Right renal pelvis (tissue), 4 donors: ENCODE results near the gene ITPR1. TPM values are rescaled to one million over a fixed set of nuclear protein-coding genes. Genes with fewer than 3 reads are reported as not detected.

Experiments
- DNase-seq, 4 donors: peaks; one replicate each; pipeline ENCODE4 v3.0.0-alpha.2; 2013; ENCODE audit warnings: low read depth in 4 of 4, low spot score in 3 of 4, missing footprints in 1 of 4
- polyA plus RNA-seq, 4 donors: library from polyadenylated mRNA; unstranded; fragments of 120-200 nt; gene quantifications; one replicate each; pipeline ENCODE4 v1.2.1, GENCODE V29; 2013; ENCODE audit not compliant: insufficient read length in 4 of 4

ITPR1 gene
- polyA plus RNA-seq, 4 donors: 48.1 to 61.2 (median 53.4) TPM

DNA sequence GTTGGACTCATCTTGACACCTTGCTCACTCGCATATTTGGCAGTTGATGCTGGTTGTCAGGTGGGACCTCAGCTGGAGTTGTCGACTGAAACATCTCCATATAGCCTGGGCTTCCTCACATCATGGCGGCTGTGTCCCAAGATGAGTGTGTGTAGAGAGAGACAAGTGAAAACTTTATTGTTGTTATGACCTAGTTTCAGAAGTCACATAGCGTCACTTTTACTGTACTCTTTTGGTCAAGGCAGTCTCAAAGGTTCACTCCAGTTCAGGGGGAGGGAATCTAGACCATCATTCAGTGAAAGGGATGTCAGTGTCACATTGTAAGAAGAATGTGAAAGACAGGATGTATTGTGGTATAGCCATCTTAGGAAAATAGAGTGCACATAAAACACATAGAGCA is 214.2 kb downstream of the ITPR1 start:
- no peak for DNase-seq

DNA sequence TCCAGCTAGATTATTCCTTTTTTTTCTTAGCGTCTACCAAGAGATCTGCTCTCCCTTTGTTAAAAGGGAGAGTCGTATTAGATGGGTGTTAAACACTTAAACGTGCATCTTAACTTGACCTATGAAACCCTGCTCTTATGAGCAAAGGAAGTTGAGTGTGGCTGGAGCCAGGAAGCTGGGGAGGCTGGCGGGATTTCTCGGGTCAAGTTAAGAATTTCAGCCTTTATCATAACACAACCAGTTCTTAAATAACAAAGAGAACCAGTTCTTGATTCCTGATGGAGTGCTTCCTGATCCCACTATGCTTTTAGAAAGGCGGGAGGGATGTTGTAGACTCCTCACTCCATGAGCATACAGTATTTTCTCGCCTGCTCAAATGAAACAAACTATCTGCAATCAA is 215.1 kb downstream of the ITPR1 start:
- DNase-seq: no peak

DNA sequence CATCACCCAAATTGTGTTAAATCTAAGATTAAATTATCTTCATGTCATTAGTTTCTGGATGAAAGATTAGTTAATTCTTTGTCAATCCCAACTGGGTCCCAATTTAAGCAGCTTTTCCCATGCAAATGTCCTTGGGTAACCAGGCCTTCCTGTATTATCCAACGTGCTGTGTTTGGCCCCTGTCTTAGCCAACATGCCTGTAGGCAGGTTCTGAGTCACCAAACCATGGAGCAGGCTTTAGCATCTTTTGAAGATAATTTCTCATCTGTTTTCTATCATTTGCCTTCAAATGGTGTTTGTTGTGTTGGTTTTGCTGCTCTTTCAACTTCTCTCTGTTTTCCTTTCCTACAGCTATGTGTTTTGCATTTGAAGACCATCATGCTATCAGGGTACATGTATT is 216.2 kb downstream of the ITPR1 start:
- no peak for DNase-seq

DNA sequence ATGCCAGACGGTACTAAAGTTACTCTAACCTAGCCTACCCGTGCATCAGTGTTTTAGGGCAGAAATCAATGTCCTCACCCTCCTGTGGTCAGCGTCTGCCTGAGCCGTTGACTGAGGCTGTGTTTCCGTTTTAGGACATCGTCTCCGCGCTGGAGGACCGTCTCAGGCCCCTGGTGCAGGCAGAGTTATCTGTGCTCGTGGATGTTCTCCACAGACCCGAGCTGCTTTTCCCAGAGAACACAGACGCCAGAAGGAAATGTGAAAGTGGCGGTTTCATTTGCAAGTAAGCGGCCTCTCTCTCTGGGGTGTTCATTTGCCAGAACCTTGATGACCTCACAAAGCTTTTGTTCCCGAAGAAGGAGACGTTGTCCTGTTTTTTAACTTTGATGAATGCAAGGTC is 217.0 kb downstream of the ITPR1 start:
- DNase-seq: no peak

DNA sequence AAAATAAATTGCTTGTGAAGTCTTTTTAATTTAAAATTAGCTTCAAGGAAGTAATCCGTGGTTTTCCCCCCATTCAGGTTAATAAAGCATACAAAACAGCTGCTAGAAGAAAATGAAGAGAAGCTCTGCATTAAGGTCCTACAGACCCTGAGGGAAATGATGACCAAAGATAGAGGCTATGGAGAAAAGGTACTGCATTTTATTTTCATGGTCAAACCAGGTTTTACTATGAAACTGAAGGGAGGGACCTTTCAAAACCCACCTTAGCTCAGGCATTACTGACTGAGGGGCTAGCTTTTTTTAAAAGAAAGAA is 218.5 kb downstream of the ITPR1 start:
- no peak for DNase-seq

DNA sequence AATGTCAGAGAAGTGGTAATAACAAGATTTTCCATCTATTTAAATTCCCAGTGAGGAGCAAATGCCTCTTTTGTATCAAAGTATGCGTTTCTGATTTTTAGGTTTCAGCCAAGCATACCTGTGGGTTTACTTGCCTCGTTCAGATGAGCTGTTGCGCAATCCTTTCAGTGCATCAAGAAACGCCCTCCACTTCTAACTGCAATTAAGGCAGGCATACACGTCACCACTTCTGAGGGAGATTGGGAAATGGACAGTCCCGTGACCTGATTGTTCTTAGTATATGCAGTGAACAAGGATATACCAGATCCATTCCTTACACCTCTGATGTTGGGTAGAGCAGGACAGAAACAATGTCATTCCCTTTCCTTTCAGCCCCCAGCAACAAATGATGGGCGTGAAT is 219.0 kb downstream of the ITPR1 start:
- no peak for DNase-seq

DNA sequence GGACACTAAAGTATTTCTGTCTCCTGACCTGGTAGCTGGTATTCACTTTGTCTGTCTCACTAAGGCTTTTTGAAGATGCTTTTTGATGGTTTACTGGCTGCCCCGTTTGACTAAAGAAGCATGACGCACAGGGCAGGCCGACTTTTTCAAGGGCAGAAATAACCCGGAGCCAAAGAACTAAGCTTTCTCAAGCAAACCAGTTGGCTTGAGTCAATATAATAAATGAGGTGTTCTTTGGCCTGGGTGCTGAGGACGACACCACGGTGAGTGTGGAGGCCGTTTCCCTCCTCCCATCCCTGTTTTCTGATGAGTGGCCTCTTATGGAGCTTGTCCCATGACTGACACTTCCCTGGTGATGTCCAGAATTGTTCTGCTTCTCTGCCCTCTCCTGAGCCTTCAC is 220.9 kb downstream of the ITPR1 start:
- DNase-seq: no peak

DNA sequence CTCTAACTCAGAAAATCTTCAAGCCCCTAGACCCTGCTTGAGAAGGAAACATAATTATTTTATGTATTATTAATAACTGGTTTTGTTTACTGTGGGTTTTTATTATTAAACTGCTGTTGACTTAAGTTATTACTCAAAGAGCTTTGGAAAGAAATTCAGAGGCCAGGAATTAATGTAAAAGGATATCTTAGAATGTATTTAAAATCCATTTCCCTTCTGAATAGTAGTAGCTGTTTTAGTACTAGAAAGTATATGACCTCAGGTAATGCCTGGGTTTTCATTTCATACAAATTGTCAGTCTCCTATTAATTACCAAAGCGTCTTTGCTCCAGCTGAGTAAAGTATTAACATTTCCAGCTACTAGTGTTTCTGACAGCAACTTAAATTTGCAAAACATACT is 223.1 kb downstream of the ITPR1 start:
- DNase-seq: no peak

DNA sequence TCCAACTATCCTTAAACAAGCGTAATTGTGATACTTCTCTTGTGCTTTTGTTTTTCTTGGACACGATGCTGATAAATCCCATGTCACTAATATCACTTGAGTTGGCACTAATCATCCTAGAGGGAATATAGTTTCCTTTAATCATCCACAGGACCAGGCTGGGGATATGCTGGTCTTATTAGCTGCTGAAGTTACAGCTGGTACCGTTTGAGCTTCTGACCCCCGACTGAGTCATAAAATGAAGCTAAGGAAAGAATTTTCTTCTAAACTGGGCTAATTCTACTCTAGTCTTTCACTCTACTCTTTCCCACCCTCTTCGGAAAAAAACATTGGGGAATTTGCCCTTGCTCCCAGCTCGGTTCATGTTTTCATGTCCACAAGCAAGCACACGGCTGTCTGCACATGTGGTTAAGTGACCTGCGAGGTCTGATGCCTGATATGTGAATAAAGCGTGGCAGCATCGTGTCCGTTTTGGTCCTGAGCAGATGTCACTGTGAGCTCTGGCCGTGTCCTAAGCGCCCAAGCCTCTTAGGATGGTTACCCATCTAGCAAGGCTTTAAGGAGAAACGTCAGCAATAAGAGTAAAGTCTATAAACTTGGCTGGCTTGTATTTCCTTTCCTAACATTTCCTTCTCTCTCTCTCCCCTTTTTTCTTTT is 223.7 kb downstream of the ITPR1 start:
- DNase-seq: no peak

DNA sequence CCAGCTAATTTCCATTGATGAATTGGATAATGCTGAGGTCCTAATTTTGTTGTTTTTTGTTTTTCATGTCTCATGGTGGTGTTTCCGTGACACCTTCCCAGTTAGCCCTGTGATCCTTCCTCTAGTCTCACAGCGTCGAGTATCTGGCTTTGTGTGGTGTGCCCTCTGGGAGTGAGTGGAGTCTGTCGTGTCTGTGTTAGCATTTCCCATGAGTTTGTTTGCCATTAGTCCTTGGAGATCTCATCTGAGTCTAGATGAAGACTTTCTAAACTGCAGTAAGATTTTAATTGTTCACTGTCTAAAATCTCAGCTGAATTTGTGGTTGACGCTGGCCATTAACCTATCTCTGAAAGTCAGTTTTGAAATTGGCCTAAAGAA is 224.2 kb downstream of the ITPR1 start:
- DNase-seq: no peak

DNA sequence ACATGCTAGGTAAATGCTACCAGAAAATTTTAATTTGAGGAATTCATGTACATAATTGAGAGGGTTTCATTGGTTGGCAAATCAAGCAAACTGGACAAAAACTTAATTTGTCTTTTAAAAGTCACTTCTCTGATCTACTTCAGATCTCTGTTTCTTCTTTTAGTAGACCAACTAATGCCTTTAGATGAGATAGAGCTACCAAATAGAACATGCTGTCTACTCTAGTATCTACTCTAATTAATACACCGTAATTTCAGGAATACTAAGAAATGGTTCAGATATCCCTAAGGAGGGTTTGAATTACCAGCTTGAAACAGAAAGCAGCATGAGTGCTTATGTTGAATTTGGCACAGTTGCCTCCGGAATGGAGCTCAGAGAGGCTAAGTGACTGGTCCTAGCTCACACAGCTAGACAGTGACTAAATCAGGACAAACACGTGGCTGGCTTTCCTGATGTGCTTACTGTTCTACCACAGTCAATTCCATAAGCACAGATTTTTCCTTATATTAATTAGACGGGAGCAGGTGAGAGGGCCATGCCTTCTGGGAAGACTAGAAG is 225.1 kb downstream of the ITPR1 start:
- DNase-seq: no peak

DNA sequence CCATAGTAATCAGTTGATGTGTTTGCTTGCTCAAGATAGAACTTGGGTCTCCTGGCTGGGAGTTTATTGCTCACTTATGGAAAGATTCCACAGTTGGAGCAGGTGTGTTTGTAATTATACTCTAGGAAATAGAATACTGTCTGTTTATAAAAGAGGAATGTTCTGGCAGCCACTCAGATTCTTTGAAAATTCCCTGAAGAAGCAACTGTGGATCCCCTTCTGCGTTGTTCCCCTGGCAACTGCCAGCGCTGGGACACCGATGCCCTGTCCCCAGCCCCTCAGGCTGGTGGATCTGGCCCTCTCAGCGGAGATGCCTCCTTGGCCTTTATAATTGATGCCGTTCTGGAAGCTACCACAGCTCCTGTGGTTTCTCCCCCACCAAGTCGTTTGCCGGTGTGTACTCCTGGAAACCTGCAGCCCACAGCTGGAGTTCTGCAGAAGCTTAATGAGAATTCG is 225.9 kb downstream of the ITPR1 start:
- no peak for DNase-seq

DNA sequence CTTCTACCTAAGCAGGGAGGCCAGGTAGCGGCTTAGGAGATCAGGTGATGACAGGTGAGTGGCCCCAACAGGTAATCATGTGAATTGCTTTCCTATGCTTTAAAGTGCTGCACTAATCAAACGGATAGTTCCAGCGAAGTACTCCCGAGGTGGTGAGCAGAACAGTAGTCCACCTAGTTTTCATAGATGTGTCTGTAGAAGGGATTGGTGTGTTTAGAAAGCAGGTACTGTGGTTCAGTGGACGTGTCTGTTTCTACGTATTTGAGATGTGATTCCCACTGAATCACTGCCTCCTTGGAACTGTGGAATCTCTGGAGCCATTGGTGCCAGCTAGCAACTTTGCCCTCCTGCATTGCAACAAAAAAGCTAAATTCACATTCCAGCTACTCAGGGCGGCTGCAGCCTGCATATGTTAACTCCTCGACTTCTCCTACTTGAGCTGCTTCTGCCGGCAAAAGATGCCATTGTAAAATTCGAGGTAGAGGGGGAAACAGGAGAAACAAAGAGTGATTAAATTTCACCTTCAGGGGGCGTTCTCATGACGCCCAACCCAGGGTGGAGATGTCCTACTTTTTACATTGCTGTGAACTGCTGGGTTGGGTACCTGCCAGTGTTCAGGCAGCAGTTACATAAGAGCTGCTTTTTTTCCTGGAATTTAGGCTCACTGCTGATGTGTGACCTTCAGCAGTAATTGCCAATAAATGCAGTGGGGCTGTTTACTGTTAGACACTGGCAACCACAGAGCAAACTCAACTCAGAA is 227.3 kb downstream of the ITPR1 start:
- peak in 2 of 4 donors; percentile 43 to 44 for DNase-seq

DNA sequence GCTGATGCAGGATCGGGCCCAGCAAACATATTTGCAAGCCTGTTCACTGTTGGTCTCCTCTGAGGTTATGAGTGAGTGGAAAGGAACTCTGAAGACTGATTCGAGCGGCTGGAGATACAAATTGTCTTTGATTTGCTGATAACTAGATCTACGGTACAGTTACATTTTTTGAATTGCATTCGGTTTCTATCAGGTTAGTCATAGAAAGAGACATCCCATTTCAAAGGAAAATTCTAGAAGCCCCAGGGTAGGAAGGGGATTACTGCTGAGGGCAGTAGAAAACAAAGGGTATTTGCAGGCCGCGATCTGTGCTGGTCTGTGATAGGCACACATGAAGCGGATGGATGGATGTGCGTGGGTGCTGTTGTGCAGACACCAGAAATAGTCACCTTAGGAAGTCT is 228.4 kb downstream of the ITPR1 start:
- no peak for DNase-seq

DNA sequence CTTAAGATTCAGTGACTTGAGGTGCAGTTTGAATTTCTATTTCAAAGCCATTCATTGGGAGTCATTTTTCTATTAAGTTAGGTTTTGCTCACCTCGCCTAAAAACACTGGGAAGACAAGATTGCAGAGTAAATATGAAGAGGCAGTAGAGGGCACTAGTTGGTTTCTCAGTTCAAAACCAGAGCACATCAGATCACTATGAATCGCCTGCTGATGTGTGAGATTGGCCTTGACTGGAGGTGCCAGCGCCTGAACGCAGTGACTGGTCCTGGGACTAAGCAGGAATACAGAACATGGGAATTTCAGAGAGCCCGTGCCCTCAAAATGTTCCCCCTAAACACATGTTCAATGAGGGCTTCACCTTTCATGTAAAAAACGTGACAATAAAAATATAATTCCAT is 229.0 kb downstream of the ITPR1 start:
- DNase-seq: no peak

DNA sequence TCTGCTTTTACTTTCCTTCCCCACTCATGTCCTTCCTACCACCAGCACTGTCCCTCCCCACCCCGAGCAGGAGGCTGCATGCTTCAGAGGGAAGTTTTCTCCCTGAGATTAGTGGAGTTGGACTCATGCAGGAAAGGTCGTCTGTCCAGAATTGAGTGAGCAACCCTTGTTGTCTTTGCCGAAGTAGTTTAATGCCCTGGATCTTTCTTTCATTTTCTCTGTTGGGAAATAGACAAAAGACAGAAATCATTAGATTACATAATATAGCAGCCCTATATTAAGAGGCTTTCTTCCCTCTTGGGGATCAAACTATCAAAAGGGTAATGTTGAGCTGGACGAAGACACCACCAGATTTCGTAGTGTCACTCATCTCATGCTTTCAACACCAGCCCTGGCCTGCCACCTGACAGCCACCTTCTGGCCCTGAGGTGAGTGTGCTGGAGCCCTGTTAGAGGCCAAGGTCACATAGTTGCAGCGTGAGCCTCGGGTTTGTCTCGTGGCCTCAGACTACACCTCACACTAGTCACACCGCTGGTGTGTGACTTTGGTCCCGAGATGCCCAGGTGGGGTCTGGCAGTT is 231.0 kb downstream of the ITPR1 start:
- DNase-seq: no peak

DNA sequence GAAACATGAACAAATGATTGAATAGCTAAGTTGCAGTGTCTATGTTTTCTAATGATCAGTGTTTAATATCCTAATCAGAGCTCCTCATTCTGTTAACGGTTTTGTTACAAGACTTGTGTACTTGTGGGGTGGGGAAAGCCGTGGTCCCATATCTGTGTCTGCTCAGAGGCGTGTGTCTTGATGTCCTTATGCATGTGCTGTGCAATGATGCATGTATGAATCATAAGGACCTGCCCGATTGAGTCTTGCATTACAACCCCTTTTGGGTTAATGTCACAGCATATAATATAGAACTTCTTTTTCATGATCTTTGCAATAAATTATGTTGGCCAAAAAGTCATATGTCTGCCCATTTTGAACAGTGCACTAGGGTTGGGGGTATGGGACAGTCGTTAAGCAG is 233.4 kb downstream of the ITPR1 start:
- DNase-seq: no peak

DNA sequence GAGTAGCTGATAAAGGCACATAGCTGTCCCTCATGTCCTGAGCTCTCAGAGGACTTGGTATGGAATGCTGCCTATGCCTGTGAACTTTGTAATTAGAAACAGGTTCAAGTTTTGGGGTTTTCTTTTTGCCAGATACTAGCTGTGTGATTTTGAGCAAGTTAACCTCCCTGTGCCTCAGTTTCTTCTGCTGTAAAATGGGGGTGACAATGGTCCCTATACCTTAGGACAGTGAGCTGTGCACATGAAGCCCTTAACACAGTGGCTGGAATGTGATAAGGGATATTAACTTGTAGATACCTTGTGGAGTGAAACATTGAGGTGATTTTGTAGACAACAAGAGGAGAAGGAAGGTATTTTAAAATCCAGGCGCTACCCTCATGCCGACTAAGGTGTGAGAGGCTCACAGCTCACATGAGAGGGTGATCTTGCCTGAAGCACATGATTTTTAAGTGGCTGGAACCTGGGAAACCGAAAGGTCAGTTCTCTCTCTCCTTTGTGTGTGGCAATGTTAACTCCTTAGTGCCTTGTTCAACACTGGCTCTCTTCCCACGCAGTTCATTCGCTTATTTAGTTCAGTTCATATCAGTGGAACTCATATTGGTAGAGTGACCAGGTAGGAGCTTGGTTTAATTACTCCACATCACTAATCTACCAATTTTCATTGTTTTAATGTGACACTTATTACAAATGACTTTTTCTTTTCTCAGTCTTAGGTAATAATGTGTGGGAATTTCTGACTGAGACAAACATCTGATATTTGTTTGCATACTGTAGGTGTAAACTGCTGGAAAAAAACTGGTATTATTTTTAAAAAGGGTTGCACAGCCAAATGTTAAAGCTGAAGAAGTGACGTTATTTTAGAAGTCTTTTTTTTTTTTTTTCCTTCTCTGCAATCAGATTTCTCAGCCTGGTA is 236.2 kb downstream of the ITPR1 start:
- DNase-seq: no peak

DNA sequence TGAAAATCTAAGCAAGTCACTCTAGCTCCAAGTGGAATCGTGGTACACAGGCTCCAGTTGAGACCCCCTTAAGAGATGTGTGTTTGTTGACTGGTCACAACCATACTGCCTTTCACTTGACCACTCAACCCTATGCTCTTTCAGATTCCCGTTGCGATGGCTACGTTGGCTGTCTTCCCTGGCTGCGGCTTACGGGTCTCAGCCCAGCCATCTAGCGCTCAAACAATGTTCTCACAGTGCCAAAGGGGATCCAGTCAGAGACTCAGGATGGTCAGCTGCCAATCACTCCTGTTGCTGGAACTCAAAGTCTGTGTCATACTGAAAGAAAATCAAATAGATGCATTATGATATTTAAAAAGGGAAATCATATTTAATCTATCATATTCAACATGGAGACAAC is 237.6 kb downstream of the ITPR1 start:
- no peak for DNase-seq

DNA sequence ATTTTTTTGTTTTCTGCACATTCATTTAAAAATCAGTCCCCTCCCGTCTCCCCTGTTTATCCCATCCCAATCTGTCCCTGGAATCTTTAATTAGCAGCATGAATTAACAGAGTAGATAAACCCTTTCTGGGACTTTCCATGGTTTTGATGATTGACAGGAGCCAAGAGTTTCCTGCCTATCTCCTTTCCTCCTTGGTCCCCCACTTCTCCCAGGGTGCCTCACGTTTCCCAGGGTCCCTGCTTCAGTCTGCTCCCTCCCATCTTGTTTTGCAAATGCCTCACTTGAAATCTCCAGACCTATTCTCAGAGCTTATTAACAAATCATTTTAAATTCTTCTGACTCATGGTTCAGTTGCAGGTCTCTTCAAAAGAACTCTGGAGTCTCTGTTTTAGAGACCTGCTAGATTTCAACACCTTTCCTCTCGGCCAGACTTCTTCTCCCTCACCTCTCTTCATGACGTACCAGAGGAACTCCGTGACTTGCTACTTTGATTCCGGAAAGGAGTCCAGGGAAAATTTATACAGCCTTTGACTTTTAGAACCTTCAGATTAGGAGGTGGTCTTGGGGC is 238.5 kb downstream of the ITPR1 start:
- DNase-seq: no peak

DNA sequence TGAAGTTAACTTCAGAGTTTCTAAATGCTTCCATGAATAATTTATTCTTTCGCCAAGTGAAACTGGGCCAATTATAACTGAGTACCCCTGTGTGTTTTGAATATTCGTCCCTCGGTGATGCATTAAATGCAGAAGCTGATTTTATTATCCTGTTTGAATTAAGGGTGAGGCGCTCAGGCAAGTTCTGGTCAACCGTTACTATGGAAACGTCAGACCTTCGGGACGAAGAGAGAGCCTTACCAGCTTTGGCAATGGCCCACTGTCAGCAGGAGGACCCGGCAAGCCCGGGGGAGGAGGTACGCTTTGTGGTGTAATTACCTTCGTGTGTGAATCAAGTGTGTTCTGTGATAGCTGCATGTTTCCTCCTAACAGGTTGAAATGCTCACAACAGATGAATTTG is 239.8 kb downstream of the ITPR1 start:
- no peak for DNase-seq
